Prostate gland (tissue), 2 donors: ENCODE data around the gene RGMB. TPM values are rescaled to one million over a fixed set of nuclear protein-coding genes. Genes with fewer than 3 reads are reported as not detected.
"Not testable (repeated sequence)": the region's sequence is repeated elsewhere in the genome, so short reads cannot be mapped to it uniquely, and the experiment has no call there.

ENCODE experiments used
- DNase-seq: peaks from one replicate; pipeline ENCODE4 v3.0.0-alpha.2; 2019; ENCODE audit warnings: low spot score
- H3K27ac ChIP-seq, 2 donors: fragments of 200-600 bp; sonication (generic); 2 replicates each; pipeline ENCODE4 v1.5.1; 2017 to 2019
- H3K27me3 ChIP-seq: fragments of 200-600 bp; sonication (generic); replicated peaks from 2 replicates; pipeline ENCODE4 v1.5.1; 2019; ENCODE audit not compliant: insufficient read depth
- H3K36me3 ChIP-seq, 2 donors: fragments of 200-600 bp; sonication (generic); 1 replicate in 1 of 2; 2 replicates in 1 of 2; pipeline versions ENCODE4 v1.5.1 to v1.8.1; 2017 to 2019
- H3K4me1 ChIP-seq: fragments of 200-600 bp; sonication (generic); replicated peaks from 2 replicates; pipeline ENCODE4 v1.5.1; 2019
- H3K4me3 ChIP-seq, 2 donors: fragments of 200-600 bp; sonication (generic); 2 replicates each; pipeline ENCODE4 v1.5.1; 2017 to 2019
- H3K9me3 ChIP-seq: fragments of 200-600 bp; sonication (generic); 2 replicates; pipeline ENCODE4 v1.5.1; 2017
- CTCF ChIP-seq, 4 experiments: fragments of 200-600 bp in 2 of 4; fragments of 450-650 bp in 2 of 4; sonication (generic) in 2 of 4; IDR thresholded peaks; 1 replicate in 3 of 4; 2 replicates in 1 of 4; pipeline ENCODE4 v1.5.1; 2016 to 2019; ENCODE audit warnings: antibody characterized with exemption in 4 of 4, mild to moderate bottlenecking in 2 of 4, moderate library complexity in 2 of 4
- POLR2A ChIP-seq: fragments of 450-650 bp; IDR thresholded peaks from one replicate; pipeline ENCODE4 v1.6.1; 2016; ENCODE audit warnings: antibody characterized with exemption, mild to moderate bottlenecking
- POLR2AphosphoS5 ChIP-seq: sonication (generic); formaldehyde crosslinking; IDR thresholded peaks from one replicate; pipeline ENCODE4 v1.6.1; 2017; ENCODE audit warnings: antibody characterized with exemption
- WGBS: methylation state at CpG from one replicate; pipeline ENCODE4 v1.1.5; 2018; 5-methylcytosine and 5-hydroxymethylcytosine counted together
- intact Hi-C: fragments of 100-400 bp; cut with DNase I; formaldehyde crosslinking; loops from one replicate; pipeline ENCODE4 v1.14.2; 2022
- total RNA-seq, 2 donors: library from RNA; depleted of rRNA; stranded (reverse); fragments of >200 nt; gene quantifications; one replicate each; pipeline ENCODE4 v1.1.0, GENCODE V29; 2016

Gene RGMB
- total RNA-seq, 2 donors from 2014 or later: 56.5 to 62.2 TPM

GRCh38 chr5:98742396-98743073, 30.9 kb upstream of the RGMB start:
- Histone ChIP-seq H3K27me3 (no peaks in the 10 kb centered on the region), H3K36me3 (no peaks in the 10 kb centered on the region), H3K9me3 (no peaks in the 10 kb centered on the region), H3K4me3 (no peak overlapping the region), H3K4me1 (no peaks in the 10 kb centered on the region), H3K27ac (no peak overlapping the region)
- DNase-seq: no peak
- no peak for TF ChIP-seq CTCF (IDR thresholded peaks at IDR 0.05)
- no peak for TF ChIP-seq POLR2A
- no peak for TF ChIP-seq POLR2AphosphoS5
- intact Hi-C loops: no loop called here
- 74% methylated on average over 5 of the region's 5 CpGs for WGBS

GRCh38 chr5:98748259-98748658, 25.2 kb upstream of the RGMB start:
- H3K27me3 ChIP-seq, H3K4me1 ChIP-seq, H3K9me3 ChIP-seq, DNase-seq, H3K27ac ChIP-seq, H3K36me3 ChIP-seq, intact Hi-C loops, H3K4me3 ChIP-seq: not testable (repeated sequence)
- WGBS: 96% methylated on average over 1 of the region's 1 CpG

GRCh38 chr5:98749046-98749445, 24.4 kb upstream of the RGMB start:
- DNase-seq: no peak
- Histone ChIP-seq H3K9me3 (no peaks in the 10 kb centered on the region), H3K27ac (no peak overlapping the region), H3K4me3 (no peak overlapping the region), H3K27me3 (no peaks in the 10 kb centered on the region), H3K4me1 (no peaks in the 10 kb centered on the region), H3K36me3 (no peaks in the 10 kb centered on the region)
- WGBS: 94% methylated on average over 1 of the region's 1 CpG
- intact Hi-C loops: no loop called here
- TF ChIP-seq POLR2AphosphoS5: no peak
- no peak for TF ChIP-seq CTCF (IDR thresholded peaks at IDR 0.05)
- TF ChIP-seq POLR2A: no peak

GRCh38 chr5:98750693-98751092, 22.8 kb upstream of the RGMB start:
- Histone ChIP-seq H3K4me3 (no peak overlapping the region), H3K9me3 (no peaks in the 10 kb centered on the region), H3K4me1 (no peaks in the 10 kb centered on the region), H3K27ac (no peak overlapping the region), H3K27me3 (no peaks in the 10 kb centered on the region), H3K36me3 (no peaks in the 10 kb centered on the region)
- TF ChIP-seq POLR2AphosphoS5: no peak
- TF ChIP-seq POLR2A: no peak
- no peak for TF ChIP-seq CTCF (IDR thresholded peaks at IDR 0.05)
- intact Hi-C loops: no loop called here
- 80% methylated on average over 4 of the region's 4 CpGs for WGBS
- DNase-seq: no peak

GRCh38 chr5:98752331-98752730, 21.1 kb upstream of the RGMB start:
- H3K4me3 ChIP-seq, H3K27ac ChIP-seq, H3K27me3 ChIP-seq, intact Hi-C loops, H3K36me3 ChIP-seq, DNase-seq, H3K9me3 ChIP-seq, H3K4me1 ChIP-seq: not testable (repeated sequence)
- WGBS: 72% methylated on average over 6 of the region's 7 CpGs

- H3K4me3 ChIP-seq, H3K27ac ChIP-seq, DNase-seq, H3K27me3 ChIP-seq, H3K9me3 ChIP-seq, intact Hi-C loops, H3K4me1 ChIP-seq, H3K36me3 ChIP-seq: not testable (repeated sequence)
- 33% methylated on average over 1 of the region's 1 CpG for WGBS
Observed at GRCh38 chr5:98752801-98753200, 20.7 kb upstream of the RGMB start.
